ENCODE measurements around the gene ZNF521.

Gene ZNF521

GRCh38 chr18:25340762-25341161, 11.2 kb downstream of the ZNF521 start:
- DNase-seq (ENCODE audit: low read depth in 1 of 2, low spot score in 1 of 2), result no peak

GRCh38 chr18:25335676-25336075, 16.3 kb downstream of the ZNF521 start:
- DNase-seq (ENCODE audit: low read depth in 1 of 2, low spot score in 1 of 2), result no peak

GRCh38 chr18:25335062-25335461, 16.9 kb downstream of the ZNF521 start:
- DNase-seq (ENCODE audit: low read depth in 1 of 2, low spot score in 1 of 2), result no peak

- no peak for DNase-seq (ENCODE audit: low read depth in 1 of 2, low spot score in 1 of 2)
Observed at GRCh38 chr18:25334588-25334987, 17.4 kb downstream of the ZNF521 start.

- DNase-seq (ENCODE audit: low read depth in 1 of 2, low spot score in 1 of 2), result no peak
Observed at GRCh38 chr18:25332002-25332401, 20.0 kb downstream of the ZNF521 start.

GRCh38 chr18:25329783-25330182, 22.2 kb downstream of the ZNF521 start:
- DNase-seq (ENCODE audit: low read depth in 1 of 2, low spot score in 1 of 2), result no peak

GRCh38 chr18:25327584-25327983, 24.4 kb downstream of the ZNF521 start:
- no peak for DNase-seq (ENCODE audit: low read depth in 1 of 2, low spot score in 1 of 2)

GRCh38 chr18:25326361-25326952, 25.5 kb downstream of the ZNF521 start:
- no peak for DNase-seq (ENCODE audit: low read depth in 1 of 2, low spot score in 1 of 2)

GRCh38 chr18:25322806-25323205, 29.2 kb downstream of the ZNF521 start:
- DNase-seq (ENCODE audit: low read depth in 1 of 2, low spot score in 1 of 2), result no peak

GRCh38 chr18:25316381-25317018, 35.5 kb downstream of the ZNF521 start:
- DNase-seq (ENCODE audit: low read depth in 1 of 2, low spot score in 1 of 2), result no peak

- DNase-seq (ENCODE audit: low read depth in 1 of 2, low spot score in 1 of 2), result no peak
Observed at GRCh38 chr18:25314838-25315190, 37.2 kb downstream of the ZNF521 start.

GRCh38 chr18:25314151-25314837, 37.7 kb downstream of the ZNF521 start:
- DNase-seq (ENCODE audit: low read depth in 1 of 2, low spot score in 1 of 2), result no peak

- no peak for DNase-seq (ENCODE audit: low read depth in 1 of 2, low spot score in 1 of 2)
Observed at GRCh38 chr18:25313268-25313667, 38.7 kb downstream of the ZNF521 start.

GRCh38 chr18:25310045-25310444, 41.9 kb downstream of the ZNF521 start:
- no peak for DNase-seq (ENCODE audit: low read depth in 1 of 2, low spot score in 1 of 2)

GRCh38 chr18:25308381-25308780, 43.6 kb downstream of the ZNF521 start:
- DNase-seq (ENCODE audit: low read depth in 1 of 2, low spot score in 1 of 2), result no peak

GRCh38 chr18:25307192-25307591, 44.8 kb downstream of the ZNF521 start:
- DNase-seq (ENCODE audit: low read depth in 1 of 2, low spot score in 1 of 2), result no peak

- DNase-seq (ENCODE audit: low read depth in 1 of 2, low spot score in 1 of 2), result no peak
Observed at GRCh38 chr18:25306671-25307070, 45.3 kb downstream of the ZNF521 start.

- DNase-seq (ENCODE audit: low read depth in 1 of 2, low spot score in 1 of 2), result no peak
Observed at GRCh38 chr18:25305584-25305983, 46.4 kb downstream of the ZNF521 start.

GRCh38 chr18:25300492-25300891, 51.5 kb downstream of the ZNF521 start:
- DNase-seq (ENCODE audit: low read depth in 1 of 2, low spot score in 1 of 2), result no peak

- DNase-seq (ENCODE audit: low read depth in 1 of 2, low spot score in 1 of 2), result no peak
Observed at GRCh38 chr18:25299426-25300300, 52.3 kb downstream of the ZNF521 start.

GRCh38 chr18:25298853-25299274, 53.1 kb downstream of the ZNF521 start:
- no peak for DNase-seq (ENCODE audit: low read depth in 1 of 2, low spot score in 1 of 2)
